Upper lobe of left lung (tissue), 6 donors: ENCODE results near the gene KCNIP1. TPM values are rescaled to one million over a fixed set of nuclear protein-coding genes. Genes with fewer than 3 reads are reported as not detected.
A peak's percentile ranks its signal among the peaks of the same experiment; 100 is the strongest.

Source experiments
- ATAC-seq, 2 donors: fragments of 200-7000 bp; cut with Tn5 transposase; one replicate each; pipeline ENCODE4 v1.9.1; 2022; ENCODE audit warnings: mild to moderate bottlenecking in 2 of 2, moderate library complexity in 2 of 2; ENCODE audit not compliant: low FRiP score in 2 of 2
- DNase-seq, 2 donors: peaks; one replicate each; pipeline ENCODE4 v3.0.0-alpha.2; 2019 to 2020
- H3K27ac ChIP-seq, 4 donors: fragments of 200-600 bp; sonication (generic); one replicate each; pipeline ENCODE4 v1.5.1; 2016 to 2019
- H3K27me3 ChIP-seq, 4 donors: fragments of 200-600 bp; sonication (generic); one replicate each; pipeline ENCODE4 v1.5.1; 2017 to 2019
- H3K36me3 ChIP-seq, 4 donors: fragments of 200-600 bp; sonication (generic); one replicate each; pipeline ENCODE4 v1.5.1; 2016 to 2019
- H3K4me1 ChIP-seq, 4 donors: fragments of 200-600 bp; sonication (generic); one replicate each; pipeline ENCODE4 v1.5.1; 2018 to 2019
- H3K4me3 ChIP-seq, 4 donors: fragments of 200-600 bp; sonication (generic); one replicate each; pipeline ENCODE4 v1.5.1; 2017 to 2019; ENCODE audit warnings: mild to moderate bottlenecking in 2 of 4, moderate library complexity in 1 of 4
- H3K9me3 ChIP-seq, 4 donors: fragments of 200-600 bp; sonication (generic); one replicate each; pipeline ENCODE4 v1.5.1; 2018 to 2019
- CTCF ChIP-seq, 6 experiments: fragments of 450-650 bp in 4 of 6; fragments of 200-600 bp in 2 of 6; sonication (generic) in 2 of 6; IDR thresholded peaks; one replicate each; pipeline ENCODE4 v1.5.1; 2016 to 2019; ENCODE audit warnings: antibody characterized with exemption in 6 of 6
- EP300 ChIP-seq, 4 donors: sonication (generic); formaldehyde crosslinking; IDR thresholded peaks; one replicate each; pipeline ENCODE4 v1.5.1; 2017; ENCODE audit warnings: antibody characterized with exemption in 4 of 4, control low read depth in 2 of 4
- POLR2A ChIP-seq, 4 donors: fragments of 450-650 bp; IDR thresholded peaks; one replicate each; pipeline ENCODE4 v1.5.1; 2016 to 2017; ENCODE audit warnings: antibody characterized with exemption in 4 of 4, mild to moderate bottlenecking in 2 of 4
- POLR2AphosphoS5 ChIP-seq, 2 donors: sonication (generic); formaldehyde crosslinking; IDR thresholded peaks; one replicate each; pipeline ENCODE4 v1.5.1; 2017; ENCODE audit warnings: antibody characterized with exemption in 2 of 2
- WGBS, 2 donors: methylation state at CpG; one replicate each; pipeline ENCODE4 v1.1.5; 2017 to 2018; 5-methylcytosine and 5-hydroxymethylcytosine counted together
- total RNA-seq, 6 donors: library from RNA; depleted of rRNA in 4 of 6; stranded (reverse); fragments of >200 nt in 4 of 6; gene quantifications; one replicate each; pipeline versions ENCODE4 v1.1.0 to v1.2.1, GENCODE V29; 2016 to 2021
- donor health status: DM: no; HTN: no; CAD: no; lungs with moderate emphysema.
- donor health status: DM: no; HTN: yes; CAD: no; lungs with severe emphysema.

Gene KCNIP1
- total RNA-seq, 6 donors from 2014 or later = 1.9 to 3.3 (median 2.9) TPM; not detected in 1

- 100% methylated on average over 2 of the region's 2 CpGs for WGBS, 2 donors
- Histone ChIP-seq H3K27ac (no peak overlapping the region), H3K4me3 (no peak overlapping the region), H3K4me1 (peaks cover 3 to 9% (median 6%) of the 10 kb centered on the region in 4 donors), H3K27me3 (peaks cover 0 to 9% (median 4%) of the 10 kb centered on the region in 4 donors), H3K36me3 (no peaks in the 10 kb centered on the region), H3K9me3 (no peaks in the 10 kb centered on the region)
- TF ChIP-seq POLR2AphosphoS5 (IDR thresholded peaks at IDR 0.05) = no peak
- no peak for TF ChIP-seq POLR2A (IDR thresholded peaks at IDR 0.05)
- no peak for TF ChIP-seq EP300 (IDR thresholded peaks at IDR 0.05)
- no peak for TF ChIP-seq CTCF (IDR thresholded peaks at IDR 0.05)
- DNase-seq (no peak), ATAC-seq (no peak)
These were observed 4.2 kb upstream of the KCNIP1 start for GRCh38 chr5:170499621-170500020.

- Histone ChIP-seq H3K9me3 (no peaks in the 10 kb centered on the region), H3K36me3 (no peaks in the 10 kb centered on the region), H3K27ac (no peak overlapping the region), H3K4me1 (peaks cover 3 to 9% (median 6%) of the 10 kb centered on the region in 4 donors), H3K27me3 (peaks cover 0 to 11% (median 4%) of the 10 kb centered on the region in 4 donors), H3K4me3 (no peak overlapping the region)
- DNase-seq = no peak
- WGBS, 2 donors = 80 to 94% methylated on average over 1 of the region's 1 CpG
- no peak for TF ChIP-seq EP300 (IDR thresholded peaks at IDR 0.05)
- no peak for TF ChIP-seq POLR2AphosphoS5 (IDR thresholded peaks at IDR 0.05)
- TF ChIP-seq CTCF (IDR thresholded peaks at IDR 0.05) = no peak
- TF ChIP-seq POLR2A (IDR thresholded peaks at IDR 0.05) = no peak
- ATAC-seq = no peak
These were observed 2.5 kb upstream of the KCNIP1 start for GRCh38 chr5:170501361-170501760.

- Histone ChIP-seq H3K36me3 (no peaks in the 10 kb centered on the region), H3K27ac (no peak overlapping the region), H3K4me1 (peaks cover 3 to 9% (median 6%) of the 10 kb centered on the region in 4 donors), H3K27me3 (peaks cover 0 to 11% (median 4%) of the 10 kb centered on the region in 4 donors), H3K9me3 (no peaks in the 10 kb centered on the region), H3K4me3 (no peak overlapping the region)
- TF ChIP-seq CTCF (IDR thresholded peaks at IDR 0.05) = no peak
- no peak for TF ChIP-seq POLR2AphosphoS5 (IDR thresholded peaks at IDR 0.05)
- no peak for TF ChIP-seq POLR2A (IDR thresholded peaks at IDR 0.05)
- TF ChIP-seq EP300 (IDR thresholded peaks at IDR 0.05) = no peak
- ATAC-seq = no peak
- WGBS, 2 donors = 69 to 78% methylated on average over 2 of the region's 2 CpGs
- no peak for DNase-seq
These were observed 1.9 kb upstream of the KCNIP1 start for GRCh38 chr5:170501931-170502330.

- TF ChIP-seq EP300 (IDR thresholded peaks at IDR 0.05) = no peak
- no peak for TF ChIP-seq POLR2AphosphoS5 (IDR thresholded peaks at IDR 0.05)
- no peak for TF ChIP-seq POLR2A (IDR thresholded peaks at IDR 0.05)
- no peak for TF ChIP-seq CTCF (IDR thresholded peaks at IDR 0.05)
- Histone ChIP-seq H3K27ac (no peak overlapping the region), H3K27me3 (peaks cover 0 to 11% (median 4%) of the 10 kb centered on the region in 4 donors), H3K4me3 (no peak overlapping the region), H3K36me3 (no peaks in the 10 kb centered on the region), H3K9me3 (no peaks in the 10 kb centered on the region), H3K4me1 (peaks cover 3 to 9% (median 6%) of the 10 kb centered on the region in 4 donors)
- 69 to 80% methylated on average over 15 to 23 of the region's 23 CpGs for WGBS, 2 donors
- ATAC-seq (no peak), DNase-seq (peak in 1 of 2 donors; percentile 55)
These were observed 921 bp downstream of the KCNIP1 start for GRCh38 chr5:170504616-170505266.

- H3K27me3 ChIP-seq = peaks cover 0 to 11% (median 4%) of the 10 kb centered on the region in 4 donors
- ATAC-seq (no peak), DNase-seq (no peak)
- WGBS, 2 donors = 79 to 93% methylated on average over 5 of the region's 5 CpGs
- H3K9me3 ChIP-seq = no peaks in the 10 kb centered on the region
- H3K4me3 ChIP-seq = no peak overlapping the region
- H3K4me1 ChIP-seq = peaks cover 3 to 9% (median 6%) of the 10 kb centered on the region in 4 donors
- TF ChIP-seq CTCF (IDR thresholded peaks at IDR 0.05) (no peak), EP300 (IDR thresholded peaks at IDR 0.05) (no peak), POLR2AphosphoS5 (IDR thresholded peaks at IDR 0.05) (no peak), POLR2A (IDR thresholded peaks at IDR 0.05) (no peak)
- no peak overlapping the region for H3K27ac ChIP-seq
- H3K36me3 ChIP-seq = no peaks in the 10 kb centered on the region
These were observed 4.2 kb downstream of the KCNIP1 start for GRCh38 chr5:170508036-170508435.
